KMS-11 (cell line): Measurements from ENCODE around the gene RND1.

Experiments
- H2AFZ ChIP-seq: fragments of 200-600 bp; sonication (generic); 2 replicates; pipeline ENCODE4 v1.6.1; 2016; ENCODE audit warnings: antibody characterized with exemption, mixed run types, low read depth
- H3K27ac ChIP-seq: fragments of 200-600 bp; sonication (generic); 2 replicates; pipeline ENCODE4 v1.6.1; 2016; ENCODE audit warnings: mild to moderate bottlenecking, mixed run types
- H3K27me3 ChIP-seq: fragments of 200-600 bp; sonication (generic); 2 replicates; pipeline ENCODE4 v1.6.1; 2017; ENCODE audit warnings: mild to moderate bottlenecking, low read depth, mixed run types, moderate library complexity; ENCODE audit not compliant: insufficient read depth
- H3K36me3 ChIP-seq: fragments of 200-600 bp; sonication (generic); 2 replicates; pipeline ENCODE4 v1.6.1; 2017; ENCODE audit warnings: mild to moderate bottlenecking, mixed run types; ENCODE audit not compliant: insufficient read depth
- H3K4me1 ChIP-seq: fragments of 200-600 bp; sonication (generic); 2 replicates; pipeline ENCODE4 v1.6.1; 2016; ENCODE audit warnings: mild to moderate bottlenecking, low read depth, mixed run types; ENCODE audit not compliant: poor library complexity, severe bottlenecking
- H3K4me2 ChIP-seq: fragments of 200-600 bp; sonication (generic); 2 replicates; pipeline ENCODE4 v1.7.0; 2016; ENCODE audit warnings: mild to moderate bottlenecking, mixed run types
- H3K4me3 ChIP-seq: fragments of 200-600 bp; sonication (generic); IDR thresholded peaks from 2 replicates; pipeline ENCODE4 v1.6.1; 2017; ENCODE audit warnings: low read depth, low read length, mixed read lengths; ENCODE audit not compliant: insufficient read depth
- H3K79me2 ChIP-seq: fragments of 200-600 bp; sonication (generic); 2 replicates; pipeline ENCODE4 v1.6.1; 2016; ENCODE audit warnings: low read depth, mixed run types; ENCODE audit not compliant: insufficient read depth
- H3K9ac ChIP-seq: fragments of 200-600 bp; sonication (generic); 2 replicates; pipeline ENCODE4 v1.6.1; 2016; ENCODE audit warnings: mild to moderate bottlenecking, mixed run types
- H4K20me1 ChIP-seq: fragments of 200-600 bp; sonication (generic); 2 replicates; pipeline ENCODE4 v1.6.1; 2016; ENCODE audit warnings: mild to moderate bottlenecking, mixed run types; ENCODE audit not compliant: insufficient read depth
- CTCF ChIP-seq: fragments of 200-600 bp; sonication (generic); conservative IDR thresholded peaks from 2 replicates; pipeline ENCODE4 v1.6.1; 2017; ENCODE audit warnings: low read depth, mild to moderate bottlenecking, antibody characterized with exemption, low read length, moderate library complexity, mixed read lengths

Gene RND1

GRCh38 chr12:48838048-48838447 lies 27.6 kb downstream of the RND1 start:
- H3K4me3 ChIP-seq = no peak overlapping the region
- H3K79me2 ChIP-seq = no peaks in the 10 kb centered on the region
- H3K36me3 ChIP-seq = peaks cover 12% of the 10 kb centered on the region; the same call in 1 of the 2 replicates
- no peaks in the 10 kb centered on the region for H3K4me1 ChIP-seq
- no peak for TF ChIP-seq CTCF
- no peak overlapping the region for H3K4me2 ChIP-seq
- H3K27me3 ChIP-seq = no peaks in the 10 kb centered on the region
- H3K27ac ChIP-seq = no peak overlapping the region
- H4K20me1 ChIP-seq = no peaks in the 10 kb centered on the region; the same call in 1 of the 2 replicates
- no peak overlapping the region for H3K9ac ChIP-seq
- H2AFZ ChIP-seq = no peak overlapping the region

GRCh38 chr12:48832321-48833060 lies 33.2 kb downstream of the RND1 start:
- Histone ChIP-seq H3K4me2 (no peak overlapping the region), H3K27me3 (no peaks in the 10 kb centered on the region), H3K9ac (no peak overlapping the region), H3K36me3 (peaks cover 24% of the 10 kb centered on the region; the same call in 1 of the 2 replicates), H4K20me1 (no peaks in the 10 kb centered on the region; the same call in 1 of the 2 replicates), H3K27ac (no peak overlapping the region), H3K4me1 (no peaks in the 10 kb centered on the region), H3K79me2 (no peaks in the 10 kb centered on the region), H3K4me3 (no peak overlapping the region), H2AFZ (no peak overlapping the region)
- no peak for TF ChIP-seq CTCF

GRCh38 chr12:48831257-48831656 lies 34.4 kb downstream of the RND1 start:
- no peaks in the 10 kb centered on the region for H3K4me1 ChIP-seq
- H3K4me2 ChIP-seq = no peak overlapping the region
- no peak overlapping the region for H2AFZ ChIP-seq
- no peak for TF ChIP-seq CTCF
- no peak overlapping the region for H3K4me3 ChIP-seq
- H3K36me3 ChIP-seq = peaks cover 24% of the 10 kb centered on the region; the same call in 1 of the 2 replicates
- H3K27ac ChIP-seq = no peak overlapping the region
- no peaks in the 10 kb centered on the region for H3K79me2 ChIP-seq
- H3K27me3 ChIP-seq = no peaks in the 10 kb centered on the region
- H3K9ac ChIP-seq = no peak overlapping the region
- no peaks in the 10 kb centered on the region; the same call in 1 of the 2 replicates for H4K20me1 ChIP-seq

GRCh38 chr12:48828841-48829575 lies 36.7 kb downstream of the RND1 start:
- Histone ChIP-seq H3K4me2 (no peak overlapping the region), H3K27me3 (no peaks in the 10 kb centered on the region), H3K9ac (no peak overlapping the region), H3K27ac (no peak overlapping the region), H3K4me1 (no peaks in the 10 kb centered on the region), H3K4me3 (no peak overlapping the region), H3K36me3 (peaks cover 24% of the 10 kb centered on the region; the same call in 1 of the 2 replicates), H4K20me1 (no peaks in the 10 kb centered on the region; the same call in 1 of the 2 replicates), H3K79me2 (no peaks in the 10 kb centered on the region), H2AFZ (no peak overlapping the region)
- no peak for TF ChIP-seq CTCF
